NCI-H526 (cell line): ENCODE results near the gene BIRC7.

Experiments used
- DNase-seq, 2 experiments: peaks; one replicate each; lab custom pipeline; 2025; lab: John Stamatoyannopoulos, UW

Gene BIRC7

GRCh38 chr20:63246490-63247288 is 11.0 kb downstream of the BIRC7 start:
- peak in 1 of 2 experiments; percentile 48 for DNase-seq

- no peak for DNase-seq
Observed at GRCh38 chr20:63247671-63248228, 12.0 kb downstream of the BIRC7 start.

GRCh38 chr20:63248835-63249591 is 13.3 kb downstream of the BIRC7 start:
- peak in 1 of 2 experiments; percentile 71 for DNase-seq

- DNase-seq: no peak
Observed at GRCh38 chr20:63249891-63250290, 14.2 kb downstream of the BIRC7 start.

GRCh38 chr20:63251350-63251749 is 15.6 kb downstream of the BIRC7 start:
- peak in 1 of 2 experiments; percentile 33 for DNase-seq

GRCh38 chr20:63252284-63252711 is 16.6 kb downstream of the BIRC7 start:
- no peak for DNase-seq

- no peak for DNase-seq
Observed at GRCh38 chr20:63253065-63253437, 17.3 kb downstream of the BIRC7 start.

GRCh38 chr20:63253438-63254231 is 17.9 kb downstream of the BIRC7 start:
- DNase-seq: peak in 1 of 2 experiments; percentile 28

- no peak for DNase-seq
Observed at GRCh38 chr20:63254232-63254605, 18.5 kb downstream of the BIRC7 start, which contains the start of gene NKAIN4. NKAIN4 (minus strand) TSS chr20:63254463; CDS start chr20:63254450, 13 bp downstream.

GRCh38 chr20:63254606-63255384 is 19.1 kb downstream of the BIRC7 start:
- DNase-seq: no peak

GRCh38 chr20:63255931-63256704 is 20.4 kb downstream of the BIRC7 start:
- peak in 1 of 2 experiments; percentile 57 for DNase-seq

- no peak for DNase-seq
Observed at GRCh38 chr20:63256954-63257353, 21.2 kb downstream of the BIRC7 start.

GRCh38 chr20:63257629-63258028 is 21.9 kb downstream of the BIRC7 start:
- no peak for DNase-seq

- no peak for DNase-seq
Observed at GRCh38 chr20:63258781-63259180, 23.1 kb downstream of the BIRC7 start.

GRCh38 chr20:63259734-63260460 is 24.2 kb downstream of the BIRC7 start:
- no peak for DNase-seq

- DNase-seq: no peak
Observed at GRCh38 chr20:63260521-63260920, 24.8 kb downstream of the BIRC7 start.

GRCh38 chr20:63261060-63261794 is 25.5 kb downstream of the BIRC7 start:
- no peak for DNase-seq

GRCh38 chr20:63261795-63262528 is 26.3 kb downstream of the BIRC7 start:
- no peak for DNase-seq
